ENCODE data around the gene STIL.
"Not testable (repeated sequence)": the region's sequence is repeated elsewhere in the genome, so short reads cannot be mapped to it uniquely, and the experiment has no call there.

- TF ChIP-seq KDM4B (CRISPR knock-in tag; IDR thresholded peaks at IDR 0.05); JARID2 (CRISPR knock-in tag; IDR thresholded peaks at IDR 0.05; ENCODE audit: insufficient replicate concordance); SUZ12 (IDR thresholded peaks at IDR 0.05; ENCODE audit: low read depth, low read length); CTCF (CRISPR knock-in tag; IDR thresholded peaks at IDR 0.05); PBX3 (CRISPR knock-in tag; IDR thresholded peaks at IDR 0.05; ENCODE audit: borderline replicate concordance); POLR2AphosphoS5 (IDR thresholded peaks at IDR 0.05; ENCODE audit: low read depth, low read length); MTF1 (CRISPR knock-in tag; IDR thresholded peaks at IDR 0.05); TRIM24 (CRISPR knock-in tag; IDR thresholded peaks at IDR 0.05); IRF2 (CRISPR knock-in tag; IDR thresholded peaks at IDR 0.05): not testable (repeated sequence)
Observed at GRCh38 chr1:47203504-47203903, 110.4 kb downstream of the STIL start.

Measured in HepG2 (cell line).